ENCODE results near the gene MIPOL1.
"Not testable (repeated sequence)": the region's sequence is repeated elsewhere in the genome, so short reads cannot be mapped to it uniquely, and the experiment has no call there.

MIPOL1 gene

GRCh38 chr14:37232907-37233481, 35.3 kb downstream of the MIPOL1 start:
- no peak for DNase-seq (ENCODE audit: low spot score)

- no peak for DNase-seq (ENCODE audit: low spot score)
These were observed 36.5 kb downstream of the MIPOL1 start for GRCh38 chr14:37234222-37234621.

DNA sequence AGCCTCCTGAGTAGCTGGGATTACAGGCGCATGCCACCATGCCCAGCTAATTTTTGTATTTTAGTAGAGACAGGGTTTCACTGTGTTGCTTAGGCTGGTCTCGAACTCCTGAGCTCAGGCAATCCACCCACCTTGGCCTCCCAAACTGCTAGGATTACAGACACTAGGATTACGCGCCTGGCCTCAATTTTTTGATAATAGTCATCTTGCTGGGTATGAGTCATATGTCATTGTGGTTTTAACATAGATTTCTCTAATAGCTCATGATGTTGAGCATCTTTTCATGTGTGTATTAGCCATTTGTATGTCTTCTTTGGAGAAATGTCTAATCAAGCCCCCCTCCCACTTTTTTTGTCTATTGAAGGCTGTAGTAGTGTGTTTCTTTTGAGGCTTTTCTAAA, 38.3 kb downstream of the MIPOL1 start:
- not testable (repeated sequence) for DNase-seq (ENCODE audit: low spot score)

GRCh38 chr14:37237094-37237493, 39.4 kb downstream of the MIPOL1 start:
- no peak for DNase-seq (ENCODE audit: low spot score)

DNA sequence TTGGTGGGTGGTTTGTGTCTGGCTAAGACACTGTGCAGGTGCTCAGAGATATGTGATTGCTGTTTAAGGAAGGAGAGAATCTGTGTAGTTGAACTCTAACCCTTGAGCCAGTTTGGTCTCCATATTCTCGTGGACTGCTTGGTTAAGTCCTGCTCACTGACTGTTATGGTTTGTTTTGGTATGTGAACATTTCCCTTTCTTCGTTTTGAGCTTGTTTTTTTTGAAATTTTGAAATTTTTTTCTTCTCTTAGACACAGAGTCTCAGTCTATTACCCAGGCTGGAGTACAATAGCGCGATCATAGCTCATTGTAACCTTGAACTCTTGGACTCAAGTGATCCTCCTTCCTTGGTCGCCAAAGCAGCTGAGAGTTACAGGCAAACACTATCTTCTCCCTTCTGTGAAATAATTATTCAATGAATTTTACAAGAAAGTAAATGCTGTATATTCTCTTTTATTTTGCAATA, 40.0 kb downstream of the MIPOL1 start:
- DNase-seq (ENCODE audit: low spot score) = no peak

DNA sequence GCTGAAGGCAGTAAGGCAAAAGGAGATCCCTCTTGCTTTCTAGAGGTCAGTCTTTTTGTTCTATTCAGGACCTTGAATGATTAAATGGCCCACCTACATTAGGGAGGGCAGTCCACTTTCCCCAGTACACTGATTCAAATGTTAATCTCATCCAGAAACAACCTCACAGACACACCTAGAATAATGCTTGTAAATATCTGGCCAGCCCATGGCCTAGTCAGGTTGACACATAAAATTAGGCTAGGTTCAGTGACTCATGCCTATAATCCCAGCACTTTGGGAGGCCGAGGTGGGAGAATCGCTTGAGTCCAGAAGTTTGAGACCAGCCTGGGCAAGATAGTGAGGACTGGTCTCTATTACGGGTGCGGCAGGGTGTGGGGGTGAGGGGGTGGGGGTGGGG, 43.5 kb downstream of the MIPOL1 start:
- DNase-seq (ENCODE audit: low spot score) = no peak

DNA sequence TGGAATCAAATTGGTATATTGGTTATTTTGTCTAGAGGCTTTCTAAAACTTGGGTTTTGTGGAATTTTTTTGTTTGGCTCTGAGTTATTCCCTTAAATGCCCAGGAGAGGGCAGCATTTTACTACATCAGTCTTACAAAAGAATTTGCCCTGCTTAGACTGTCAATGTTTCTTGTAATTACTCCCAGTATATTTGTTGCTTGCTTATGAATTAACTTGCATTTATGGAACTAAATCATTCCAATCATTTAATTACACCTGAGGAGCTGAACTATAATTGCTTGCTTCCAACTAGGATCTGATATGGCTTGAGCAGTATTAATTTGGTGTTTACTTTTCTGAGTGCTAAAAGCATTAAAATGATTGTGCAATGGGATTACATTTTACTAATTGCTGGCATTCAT, 48.7 kb downstream of the MIPOL1 start:
- DNase-seq (ENCODE audit: low spot score) = no peak

DNA sequence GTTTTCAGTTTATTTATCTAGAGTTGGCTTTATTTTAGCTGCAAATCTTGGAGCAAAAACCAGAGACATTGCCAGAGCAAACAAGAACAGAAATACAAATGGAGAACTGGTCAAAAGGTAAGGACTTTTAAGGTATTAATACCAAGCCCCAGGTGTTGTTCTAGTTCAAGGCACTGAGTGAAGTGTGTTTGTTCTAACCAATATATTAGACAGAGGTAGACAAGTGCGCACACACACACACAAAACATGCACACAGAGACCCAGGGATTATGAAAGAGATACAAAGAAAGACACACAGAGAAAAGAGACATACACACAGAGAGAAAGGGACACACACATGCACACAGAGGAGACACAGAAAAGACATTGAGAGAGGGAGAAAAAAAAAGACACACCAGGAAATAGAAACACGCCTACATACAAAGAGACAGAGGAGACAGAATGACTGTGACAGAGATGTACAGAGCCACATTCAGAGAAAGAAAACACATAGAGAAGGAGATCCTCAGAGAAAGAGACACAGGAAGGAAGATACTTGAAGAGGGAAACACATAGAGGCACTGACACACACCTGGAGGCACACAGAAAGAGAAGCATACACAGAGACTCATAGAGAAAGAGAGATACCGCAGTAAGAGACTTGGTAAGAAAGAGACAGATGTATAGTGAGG, 50.2 kb downstream of the MIPOL1 start:
- no peak for DNase-seq (ENCODE audit: low spot score)

DNA sequence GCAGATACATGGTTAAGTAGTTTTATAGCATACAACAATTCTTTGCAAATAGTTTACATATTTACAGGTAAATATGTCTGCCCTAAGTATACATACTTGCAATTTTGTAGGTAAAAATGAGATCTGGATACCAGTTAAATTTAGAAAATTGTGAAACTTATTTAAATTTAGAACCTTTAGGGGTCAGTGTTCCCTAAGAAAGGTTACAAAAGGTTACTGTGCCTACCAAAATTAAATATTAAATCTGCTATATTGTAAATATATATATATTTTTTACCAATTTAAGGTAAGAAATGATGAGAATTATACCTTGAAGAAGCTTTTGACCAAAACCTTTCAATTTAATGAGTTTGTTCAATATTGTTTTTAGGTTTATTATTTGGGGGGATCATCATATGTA, 54.0 kb downstream of the MIPOL1 start:
- no peak for DNase-seq (ENCODE audit: low spot score)

DNA sequence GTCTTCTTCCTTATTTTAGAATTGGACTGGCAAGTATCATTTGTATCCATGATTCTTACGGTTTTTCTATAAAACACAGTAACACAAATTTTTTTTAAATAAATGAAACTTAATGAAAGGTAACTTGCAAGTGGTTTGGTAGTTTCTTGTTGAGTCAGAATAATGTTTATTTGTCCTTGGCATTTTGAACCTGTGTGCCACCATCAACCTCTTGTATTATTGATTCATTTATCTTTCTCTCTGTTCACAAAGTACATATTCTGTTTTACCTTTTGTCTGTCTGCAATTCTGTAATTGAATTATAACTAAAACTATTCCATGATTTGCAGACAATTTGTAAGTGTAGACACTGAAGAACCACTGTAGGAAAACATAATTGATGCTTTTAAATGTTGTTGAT, 54.7 kb downstream of the MIPOL1 start:
- no peak for DNase-seq (ENCODE audit: low spot score)

GRCh38 chr14:37253905-37254304, 56.2 kb downstream of the MIPOL1 start:
- no peak for DNase-seq (ENCODE audit: low spot score)

- DNase-seq (ENCODE audit: low spot score) = no peak
These were observed 56.7 kb downstream of the MIPOL1 start for GRCh38 chr14:37254411-37254947.

DNA sequence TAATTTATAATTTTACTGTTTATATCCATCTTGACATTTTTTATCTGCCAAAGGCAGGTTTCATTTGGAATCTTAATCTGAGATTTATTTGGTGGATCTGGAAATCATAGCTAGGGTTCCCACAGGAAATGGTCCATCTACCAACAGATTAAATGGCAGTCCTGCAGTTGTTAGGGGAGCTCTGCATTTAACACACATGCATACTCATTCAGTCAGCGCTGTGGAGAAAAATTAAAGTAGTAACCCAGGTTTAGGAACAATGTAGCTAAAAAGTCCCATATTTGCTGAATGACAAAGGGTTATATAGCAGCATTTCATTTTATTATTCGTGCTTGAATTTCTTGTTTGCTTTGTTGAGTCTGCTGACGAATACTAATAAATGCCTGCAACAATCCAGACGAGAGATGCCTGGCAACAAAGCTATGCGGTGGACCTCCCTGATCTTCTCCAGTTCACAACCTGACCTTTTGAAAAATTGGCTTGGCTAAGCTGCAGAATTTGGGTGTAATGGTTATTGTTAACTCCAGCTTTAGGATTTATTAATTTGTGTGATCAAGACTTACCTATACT, 59.8 kb downstream of the MIPOL1 start:
- DNase-seq (ENCODE audit: low spot score) = no peak

DNA sequence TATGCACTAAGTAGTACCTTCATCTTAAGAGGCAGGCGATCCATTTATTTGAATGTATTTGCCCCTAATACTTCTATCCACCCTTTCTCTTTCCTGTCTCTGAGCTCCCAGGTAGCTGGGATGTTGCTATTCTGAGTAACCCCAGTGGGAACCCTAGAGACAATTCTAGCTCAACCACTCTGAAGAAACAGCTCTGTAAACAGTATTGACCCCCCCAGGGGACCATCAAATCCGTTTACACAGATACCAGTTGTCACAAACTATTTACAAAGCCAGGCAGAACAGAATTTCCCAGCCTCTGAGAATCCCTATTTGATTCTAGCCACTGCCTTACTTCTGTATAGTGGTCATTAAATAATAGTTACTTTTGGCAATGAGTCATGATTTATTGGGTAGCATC, 64.9 kb downstream of the MIPOL1 start:
- DNase-seq (ENCODE audit: low spot score) = no peak

DNA sequence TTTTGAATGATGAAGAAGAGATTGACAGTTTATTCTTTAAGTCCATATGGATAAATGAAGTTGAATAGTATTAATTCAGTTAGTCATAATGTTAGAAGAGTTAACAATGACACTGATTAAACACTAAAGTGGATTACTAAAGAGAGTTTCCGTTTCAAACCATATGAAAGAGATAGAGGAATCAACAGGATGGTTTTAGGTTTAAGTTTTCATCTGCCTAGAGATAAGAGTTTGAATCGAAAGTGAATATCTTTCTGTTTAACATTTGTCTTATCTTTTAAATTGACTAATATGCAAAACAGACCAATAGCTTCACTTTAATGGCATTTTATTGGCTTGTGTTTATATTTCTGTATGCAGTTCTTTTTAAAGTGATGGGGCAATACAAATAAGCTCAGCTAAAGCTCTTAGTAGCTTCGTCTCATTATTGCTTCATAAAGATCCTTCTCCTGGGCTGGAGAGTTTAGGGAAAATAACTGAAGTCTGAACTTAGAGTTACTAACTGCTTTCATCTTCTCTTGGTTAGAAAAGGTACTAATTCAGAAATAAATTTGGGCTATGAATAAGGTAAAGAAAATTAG, 66.0 kb downstream of the MIPOL1 start:
- DNase-seq (ENCODE audit: low spot score) = no peak

GRCh38 chr14:37268788-37269187, 71.1 kb downstream of the MIPOL1 start:
- no peak for DNase-seq (ENCODE audit: low spot score)

- no peak for DNase-seq (ENCODE audit: low spot score)
These were observed 72.9 kb downstream of the MIPOL1 start for GRCh38 chr14:37270629-37271028.

- no peak for DNase-seq (ENCODE audit: low spot score)
These were observed 74.8 kb downstream of the MIPOL1 start for GRCh38 chr14:37272569-37272968.

DNA sequence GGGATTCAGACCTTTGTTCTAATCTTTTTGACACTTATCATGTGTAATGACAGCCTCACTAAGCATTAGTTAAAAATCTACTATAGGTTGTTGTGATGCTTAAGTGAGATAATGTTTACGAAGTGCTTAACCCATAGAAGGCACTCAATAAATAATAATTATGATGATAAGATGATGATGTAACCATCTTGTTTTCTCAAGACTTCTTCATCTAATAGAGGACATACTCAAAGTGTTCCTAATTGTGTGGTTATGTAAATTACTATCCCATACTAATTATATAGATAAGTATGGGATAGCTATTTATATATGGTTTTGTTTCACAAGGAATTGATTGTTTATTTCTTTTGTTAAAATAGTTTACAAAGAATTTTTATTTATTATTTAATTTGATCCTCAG, 76.9 kb downstream of the MIPOL1 start:
- DNase-seq (ENCODE audit: low spot score) = no peak

GRCh38 chr14:37275963-37276362, 78.2 kb downstream of the MIPOL1 start:
- no peak for DNase-seq (ENCODE audit: low spot score)

DNA sequence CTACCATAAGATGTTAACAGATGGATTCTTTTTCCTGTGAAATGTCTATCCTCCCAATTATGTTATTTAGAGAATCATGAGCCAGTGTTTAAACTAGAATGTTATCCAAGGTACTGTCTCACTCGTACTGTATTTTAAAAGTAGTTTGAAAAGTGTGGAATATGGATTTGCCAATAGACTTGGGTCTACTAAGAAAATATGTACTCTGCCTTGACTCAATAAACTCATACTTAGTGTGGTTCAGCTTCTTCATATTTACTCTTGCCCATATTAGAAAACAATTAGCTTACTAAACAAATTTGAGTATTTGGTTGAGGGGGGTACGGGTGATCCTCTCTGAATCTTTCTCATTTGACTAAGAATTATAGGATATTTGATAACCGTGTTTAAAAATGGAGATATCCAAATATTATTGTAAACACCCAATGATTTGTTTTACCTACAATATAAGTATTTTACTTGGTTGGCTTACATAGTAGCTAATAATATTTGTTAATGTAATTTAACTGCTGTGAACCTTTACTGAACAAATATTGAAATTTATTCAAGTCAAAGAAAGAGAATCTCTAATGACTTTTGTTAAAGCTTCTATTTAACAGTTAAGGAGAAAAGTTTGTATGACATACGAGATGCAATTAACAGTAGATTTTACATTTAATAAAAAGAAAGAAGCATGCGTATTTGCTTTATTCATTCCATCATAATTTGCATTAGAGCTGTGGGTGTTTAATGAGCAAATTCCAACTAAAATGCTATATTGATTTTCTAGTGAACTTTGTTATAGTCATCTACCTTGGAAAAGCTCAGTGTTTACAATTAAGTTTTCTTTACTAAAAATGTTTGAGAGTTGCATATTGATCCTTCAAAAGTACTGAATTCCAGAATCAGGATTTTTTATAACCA, 81.2 kb downstream of the MIPOL1 start:
- no peak for DNase-seq (ENCODE audit: low spot score)

DNA sequence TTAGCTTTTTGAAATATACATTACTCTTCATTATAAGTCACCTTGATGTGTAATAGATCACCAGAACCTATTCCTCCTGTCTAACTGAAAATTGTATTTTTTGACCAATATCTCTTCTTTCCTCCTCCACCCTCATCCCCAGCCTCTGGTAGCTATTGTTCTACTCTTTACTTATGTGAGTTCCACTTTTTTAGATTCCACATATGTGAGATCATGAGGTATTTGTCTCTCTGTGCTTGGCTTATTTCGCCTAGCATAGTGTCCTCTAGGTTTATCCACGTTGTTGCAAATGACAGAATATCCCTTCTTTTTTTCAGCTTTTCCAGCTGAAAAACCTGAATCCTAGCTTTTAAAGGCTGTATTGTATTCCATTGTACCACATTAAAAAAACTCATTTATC, 82.1 kb downstream of the MIPOL1 start:
- DNase-seq (ENCODE audit: low spot score) = no peak

Data from CD4-positive, alpha-beta T cell treated with Interleukin-6 at 100 ng/mL for 8 hours (primary cell).